ENCODE results near the gene GAS2. TPM values are rescaled to one million over a fixed set of nuclear protein-coding genes. Genes with fewer than 3 reads are reported as not detected.

The GAS2 gene
- total and polyA plus RNA-seq, 9 donors: 0.76 to 10.0 (median 4.0) TPM

GRCh38 chr11:22723274-22723673 is 56.9 kb downstream of the GAS2 start:
- no peak overlapping the region for H3K4me3 ChIP-seq
- intact Hi-C loops (cut with DNase I): no loop called here
- 90 to 93% (median 92%) methylated on average over 3 of the region's 3 CpGs for WGBS, 3 donors
- H3K36me3 ChIP-seq: no peaks in the 10 kb centered on the region
- no peaks in the 10 kb centered on the region for H3K27me3 ChIP-seq
- no peak for TF ChIP-seq EP300 (IDR thresholded peaks at IDR 0.05)
- TF ChIP-seq CTCF (IDR thresholded peaks at IDR 0.05): no peak
- no peaks in the 10 kb centered on the region for H3K4me1 ChIP-seq (ENCODE audit: insufficient read depth)
- DNase-seq: no peak
- H3K27ac ChIP-seq: no peak overlapping the region
- no peaks in the 10 kb centered on the region for H3K9me3 ChIP-seq

GRCh38 chr11:22725079-22725478 is 58.7 kb downstream of the GAS2 start:
- 6 to 15% (median 6%) methylated on average over 3 of the region's 3 CpGs for WGBS, 3 donors
- Histone ChIP-seq H3K27ac (no peak overlapping the region), H3K4me3 (no peak overlapping the region), H3K4me1 (ENCODE audit: insufficient read depth) (no peaks in the 10 kb centered on the region), H3K9me3 (no peaks in the 10 kb centered on the region), H3K27me3 (no peaks in the 10 kb centered on the region), H3K36me3 (no peaks in the 10 kb centered on the region)
- TF ChIP-seq CTCF (IDR thresholded peaks at IDR 0.05) (no peak), POLR2A (IDR thresholded peaks at IDR 0.05) (no peak), EP300 (IDR thresholded peaks at IDR 0.05) (no peak)
- no peak for DNase-seq
- intact Hi-C loops (cut with DNase I): no loop called here

- no peak overlapping the region for H3K4me3 ChIP-seq
- WGBS, 3 donors: 56 to 59% (median 57%) methylated on average over 3 of the region's 3 CpGs
- intact Hi-C loops (cut with DNase I): no loop called here
- no peak for TF ChIP-seq POLR2A (IDR thresholded peaks at IDR 0.05)
- no peaks in the 10 kb centered on the region for H3K4me1 ChIP-seq (ENCODE audit: insufficient read depth)
- H3K27me3 ChIP-seq: no peaks in the 10 kb centered on the region
- DNase-seq: no peak
- no peaks in the 10 kb centered on the region for H3K9me3 ChIP-seq
- H3K27ac ChIP-seq: no peak overlapping the region
- H3K36me3 ChIP-seq: no peaks in the 10 kb centered on the region
Measured at GRCh38 chr11:22728600-22729389, 62.4 kb downstream of the GAS2 start.

GRCh38 chr11:22730319-22730718 is 63.9 kb downstream of the GAS2 start:
- DNase-seq: no peak
- Histone ChIP-seq H3K4me1 (ENCODE audit: insufficient read depth) (no peaks in the 10 kb centered on the region), H3K4me3 (no peak overlapping the region), H3K9me3 (no peaks in the 10 kb centered on the region), H3K36me3 (no peaks in the 10 kb centered on the region), H3K27me3 (no peaks in the 10 kb centered on the region), H3K27ac (no peak overlapping the region)
- WGBS, 3 donors: 1 to 58% (median 56%) methylated on average over 1 of the region's 1 CpG
- intact Hi-C loops (cut with DNase I): no loop called here
- TF ChIP-seq POLR2A (IDR thresholded peaks at IDR 0.05): no peak
- no peak for TF ChIP-seq EP300 (IDR thresholded peaks at IDR 0.05)
- TF ChIP-seq CTCF (IDR thresholded peaks at IDR 0.05): no peak

GRCh38 chr11:22732588-22732987 is 66.2 kb downstream of the GAS2 start:
- Histone ChIP-seq H3K27ac (no peak overlapping the region), H3K27me3 (no peaks in the 10 kb centered on the region), H3K36me3 (no peaks in the 10 kb centered on the region), H3K4me3 (no peak overlapping the region), H3K9me3 (no peaks in the 10 kb centered on the region), H3K4me1 (ENCODE audit: insufficient read depth) (no peaks in the 10 kb centered on the region)
- 46 to 95% (median 48%) methylated on average over 2 of the region's 2 CpGs for WGBS, 3 donors
- no peak for DNase-seq
- intact Hi-C loops (cut with DNase I): no loop called here
- TF ChIP-seq POLR2A (IDR thresholded peaks at IDR 0.05): no peak
- TF ChIP-seq EP300 (IDR thresholded peaks at IDR 0.05): no peak
- no peak for TF ChIP-seq CTCF (IDR thresholded peaks at IDR 0.05)
